SK-N-SH treated with all-trans-retinoic acid at 6 μM for 48 hours (cell line): ENCODE results near the gene FGF14.

Experiments
- ATAC-seq: fragments of 200-7000 bp; cut with Tn5 transposase; 3 replicates; pipeline ENCODE4 v1.9.1; 2020; ENCODE audit warnings: mild to moderate bottlenecking, moderate library complexity
- ARNTL ChIP-seq: fragments of 450-650 bp; formaldehyde crosslinking; IDR thresholded peaks from 2 replicates; pipeline ENCODE4 v1.5.0; 2020; ENCODE audit warnings: low read depth, mild to moderate bottlenecking, moderate library complexity, borderline replicate concordance
- BACH2 ChIP-seq: fragments of 250-450 bp; sonication (Bioruptor Pico); IDR thresholded peaks from 2 replicates; pipeline ENCODE4 v1.9.0; 2021; ENCODE audit warnings: mild to moderate bottlenecking, borderline replicate concordance
- CSDC2 ChIP-seq: fragments of 250-450 bp; sonication (Bioruptor Pico); IDR thresholded peaks from 2 replicates; pipeline ENCODE4 v1.5.0; 2020; ENCODE audit warnings: mild to moderate bottlenecking, moderate library complexity
- ESRRG ChIP-seq: fragments of 250-450 bp; sonication (Bioruptor Pico); IDR thresholded peaks from 2 replicates; pipeline ENCODE4 v1.6.1; 2021; ENCODE audit warnings: mild to moderate bottlenecking
- GLIS3 ChIP-seq: fragments of 250-450 bp; sonication (Bioruptor Pico); IDR thresholded peaks from 2 replicates; pipeline ENCODE4 v1.5.0; 2020; ENCODE audit warnings: mild to moderate bottlenecking, moderate library complexity
- ISL1 ChIP-seq: fragments of 250-450 bp; sonication (Bioruptor Pico); IDR thresholded peaks from 2 replicates; pipeline ENCODE4 v2.1.2; 2022; ENCODE audit warnings: mild to moderate bottlenecking, moderate library complexity
- OSR1 ChIP-seq: fragments of 250-450 bp; sonication (Bioruptor Pico); IDR thresholded peaks from 2 replicates; pipeline ENCODE4 v1.8.0; 2022; ENCODE audit warnings: moderate library complexity, mild to moderate bottlenecking, inconsistent platforms
- PPARA ChIP-seq: fragments of 250-450 bp; sonication (Bioruptor Pico); IDR thresholded peaks from 2 replicates; pipeline ENCODE4 v1.5.0; 2020; ENCODE audit warnings: mild to moderate bottlenecking, borderline replicate concordance
- RARB ChIP-seq: fragments of 250-450 bp; sonication (Bioruptor Pico); IDR thresholded peaks from 2 replicates; pipeline ENCODE4 v1.8.0; 2021; ENCODE audit warnings: mild to moderate bottlenecking, moderate library complexity
- SNAI2 ChIP-seq: fragments of 250-450 bp; sonication (Bioruptor Pico); IDR thresholded peaks from 2 replicates; pipeline ENCODE4 v1.5.0; 2020; ENCODE audit warnings: mild to moderate bottlenecking, moderate library complexity
- TCF4 ChIP-seq: fragments of 250-450 bp; sonication (Bioruptor Pico); IDR thresholded peaks from 2 replicates; pipeline ENCODE4 v1.8.0; 2021; ENCODE audit warnings: mild to moderate bottlenecking, moderate library complexity, borderline replicate concordance
- TOX ChIP-seq: fragments of 250-450 bp; sonication (Bioruptor Pico); IDR thresholded peaks from 2 replicates; pipeline ENCODE4 v1.8.0; 2021; ENCODE audit warnings: mild to moderate bottlenecking, moderate library complexity, borderline replicate concordance
- ZC3H10 ChIP-seq: fragments of 250-450 bp; sonication (Bioruptor Pico); IDR thresholded peaks from 2 replicates; pipeline ENCODE4 v1.5.1; 2021; ENCODE audit warnings: mild to moderate bottlenecking, moderate library complexity
- ZFP3 ChIP-seq: fragments of 250-450 bp; sonication (Bioruptor Pico); IDR thresholded peaks from 2 replicates; pipeline ENCODE4 v1.5.0; 2020; ENCODE audit warnings: mild to moderate bottlenecking, moderate library complexity
- ZFP30 ChIP-seq: fragments of 450-650 bp; formaldehyde crosslinking; IDR thresholded peaks from 2 replicates; pipeline ENCODE4 v1.5.0; 2022; ENCODE audit warnings: mild to moderate bottlenecking, moderate library complexity
- ZNF565 ChIP-seq: fragments of 450-650 bp; formaldehyde crosslinking; conservative IDR thresholded peaks from 2 replicates; pipeline ENCODE4 v1.5.0; 2020; ENCODE audit warnings: low read depth, mild to moderate bottlenecking, moderate library complexity
- ZNF70 ChIP-seq: fragments of 450-650 bp; formaldehyde crosslinking; IDR thresholded peaks from 2 replicates; pipeline ENCODE4 v1.5.0; 2020; ENCODE audit warnings: mild to moderate bottlenecking, moderate library complexity
- ZNF8 ChIP-seq: fragments of 450-650 bp; formaldehyde crosslinking; IDR thresholded peaks from 2 replicates; pipeline ENCODE4 v1.5.0; 2020; ENCODE audit warnings: mild to moderate bottlenecking, moderate library complexity
- TF ChIP-seq, protein P1 (sequence below): fragments of 250-450 bp; sonication (Bioruptor Pico); IDR thresholded peaks from 2 replicates; pipeline ENCODE4 v1.5.1; 2021; ENCODE audit warnings: mild to moderate bottlenecking, moderate library complexity
- TF ChIP-seq, protein P2 (sequence below): fragments of 250-450 bp; sonication (Bioruptor Pico); IDR thresholded peaks from 2 replicates; pipeline ENCODE4 v1.5.1; 2020; ENCODE audit warnings: low read depth, mild to moderate bottlenecking, moderate library complexity
- TF ChIP-seq, protein P3 (sequence below): fragments of 250-450 bp; sonication (Bioruptor Pico); IDR thresholded peaks from 2 replicates; pipeline ENCODE4 v1.8.0; 2020; ENCODE audit warnings: mild to moderate bottlenecking, moderate library complexity, borderline replicate concordance
- TF ChIP-seq, protein P4 (sequence below): fragments of 250-450 bp; sonication (Bioruptor Pico); IDR thresholded peaks from 2 replicates; pipeline ENCODE4 v1.5.0; 2020; ENCODE audit warnings: mild to moderate bottlenecking, moderate library complexity
- TF ChIP-seq, protein P5 (sequence below): fragments of 250-450 bp; sonication (Bioruptor Pico); IDR thresholded peaks from 2 replicates; pipeline ENCODE4 v1.8.0; 2021; ENCODE audit warnings: low read depth, mild to moderate bottlenecking, moderate library complexity, borderline replicate concordance

The FGF14 gene

DNA sequence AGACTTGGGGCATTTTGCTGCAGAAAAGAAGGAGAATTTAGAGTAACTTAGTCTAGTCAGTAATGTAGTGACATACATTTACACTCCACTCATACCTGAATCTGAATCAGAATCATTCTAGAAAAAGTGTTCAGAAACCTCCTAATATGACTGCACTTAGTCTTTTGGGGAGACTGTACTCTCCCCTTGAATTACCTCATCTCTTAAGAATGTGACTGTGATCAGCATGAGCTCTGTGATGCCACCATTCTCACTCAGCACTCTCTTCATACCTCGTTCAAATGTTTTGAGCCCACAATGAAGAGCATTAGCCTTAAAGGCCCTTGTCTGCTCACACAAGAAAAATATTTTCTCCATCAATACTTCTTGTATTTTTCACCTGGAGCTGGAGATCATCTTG is 229.4 kb downstream of the FGF14 start:
- ATAC-seq, result no peak
- TF ChIP-seq RARB (CRISPR knock-in tag), result no peak
- TF ChIP-seq ZNF565, result no peak
- TF ChIP-seq, protein P1, sequence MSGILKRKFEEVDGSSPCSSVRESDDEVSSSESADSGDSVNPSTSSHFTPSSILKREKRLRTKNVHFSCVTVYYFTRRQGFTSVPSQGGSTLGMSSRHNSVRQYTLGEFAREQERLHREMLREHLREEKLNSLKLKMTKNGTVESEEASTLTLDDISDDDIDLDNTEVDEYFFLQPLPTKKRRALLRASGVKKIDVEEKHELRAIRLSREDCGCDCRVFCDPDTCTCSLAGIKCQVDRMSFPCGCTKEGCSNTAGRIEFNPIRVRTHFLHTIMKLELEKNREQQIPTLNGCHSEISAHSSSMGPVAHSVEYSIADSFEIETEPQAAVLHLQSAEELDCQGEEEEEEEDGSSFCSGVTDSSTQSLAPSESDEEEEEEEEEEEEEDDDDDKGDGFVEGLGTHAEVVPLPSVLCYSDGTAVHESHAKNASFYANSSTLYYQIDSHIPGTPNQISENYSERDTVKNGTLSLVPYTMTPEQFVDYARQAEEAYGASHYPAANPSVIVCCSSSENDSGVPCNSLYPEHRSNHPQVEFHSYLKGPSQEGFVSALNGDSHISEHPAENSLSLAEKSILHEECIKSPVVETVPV (CRISPR knock-in tag), result no peak
- no peak for TF ChIP-seq SNAI2 (CRISPR knock-in tag)
- no peak for TF ChIP-seq BACH2
- TF ChIP-seq ZFP30, result no peak
- no peak for TF ChIP-seq CSDC2 (CRISPR knock-in tag)
- TF ChIP-seq, protein P2, sequence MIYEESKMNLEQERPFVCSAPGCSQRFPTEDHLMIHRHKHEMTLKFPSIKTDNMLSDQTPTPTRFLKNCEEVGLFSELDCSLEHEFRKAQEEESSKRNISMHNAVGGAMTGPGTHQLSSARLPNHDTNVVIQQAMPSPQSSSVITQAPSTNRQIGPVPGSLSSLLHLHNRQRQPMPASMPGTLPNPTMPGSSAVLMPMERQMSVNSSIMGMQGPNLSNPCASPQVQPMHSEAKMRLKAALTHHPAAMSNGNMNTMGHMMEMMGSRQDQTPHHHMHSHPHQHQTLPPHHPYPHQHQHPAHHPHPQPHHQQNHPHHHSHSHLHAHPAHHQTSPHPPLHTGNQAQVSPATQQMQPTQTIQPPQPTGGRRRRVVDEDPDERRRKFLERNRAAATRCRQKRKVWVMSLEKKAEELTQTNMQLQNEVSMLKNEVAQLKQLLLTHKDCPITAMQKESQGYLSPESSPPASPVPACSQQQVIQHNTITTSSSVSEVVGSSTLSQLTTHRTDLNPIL (CRISPR knock-in tag), result no peak
- TF ChIP-seq PPARA (CRISPR knock-in tag), result no peak
- TF ChIP-seq, protein P3, sequence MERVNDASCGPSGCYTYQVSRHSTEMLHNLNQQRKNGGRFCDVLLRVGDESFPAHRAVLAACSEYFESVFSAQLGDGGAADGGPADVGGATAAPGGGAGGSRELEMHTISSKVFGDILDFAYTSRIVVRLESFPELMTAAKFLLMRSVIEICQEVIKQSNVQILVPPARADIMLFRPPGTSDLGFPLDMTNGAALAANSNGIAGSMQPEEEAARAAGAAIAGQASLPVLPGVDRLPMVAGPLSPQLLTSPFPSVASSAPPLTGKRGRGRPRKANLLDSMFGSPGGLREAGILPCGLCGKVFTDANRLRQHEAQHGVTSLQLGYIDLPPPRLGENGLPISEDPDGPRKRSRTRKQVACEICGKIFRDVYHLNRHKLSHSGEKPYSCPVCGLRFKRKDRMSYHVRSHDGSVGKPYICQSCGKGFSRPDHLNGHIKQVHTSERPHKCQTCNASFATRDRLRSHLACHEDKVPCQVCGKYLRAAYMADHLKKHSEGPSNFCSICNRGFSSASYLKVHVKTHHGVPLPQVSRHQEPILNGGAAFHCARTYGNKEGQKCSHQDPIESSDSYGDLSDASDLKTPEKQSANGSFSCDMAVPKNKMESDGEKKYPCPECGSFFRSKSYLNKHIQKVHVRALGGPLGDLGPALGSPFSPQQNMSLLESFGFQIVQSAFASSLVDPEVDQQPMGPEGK (CRISPR knock-in tag), result no peak
- TF ChIP-seq ZNF70 (CRISPR knock-in tag), result no peak
- TF ChIP-seq ISL1 (CRISPR knock-in tag), result no peak
- no peak for TF ChIP-seq ZC3H10 (CRISPR knock-in tag)
- TF ChIP-seq ESRRG, result no peak
- TF ChIP-seq, protein P4, sequence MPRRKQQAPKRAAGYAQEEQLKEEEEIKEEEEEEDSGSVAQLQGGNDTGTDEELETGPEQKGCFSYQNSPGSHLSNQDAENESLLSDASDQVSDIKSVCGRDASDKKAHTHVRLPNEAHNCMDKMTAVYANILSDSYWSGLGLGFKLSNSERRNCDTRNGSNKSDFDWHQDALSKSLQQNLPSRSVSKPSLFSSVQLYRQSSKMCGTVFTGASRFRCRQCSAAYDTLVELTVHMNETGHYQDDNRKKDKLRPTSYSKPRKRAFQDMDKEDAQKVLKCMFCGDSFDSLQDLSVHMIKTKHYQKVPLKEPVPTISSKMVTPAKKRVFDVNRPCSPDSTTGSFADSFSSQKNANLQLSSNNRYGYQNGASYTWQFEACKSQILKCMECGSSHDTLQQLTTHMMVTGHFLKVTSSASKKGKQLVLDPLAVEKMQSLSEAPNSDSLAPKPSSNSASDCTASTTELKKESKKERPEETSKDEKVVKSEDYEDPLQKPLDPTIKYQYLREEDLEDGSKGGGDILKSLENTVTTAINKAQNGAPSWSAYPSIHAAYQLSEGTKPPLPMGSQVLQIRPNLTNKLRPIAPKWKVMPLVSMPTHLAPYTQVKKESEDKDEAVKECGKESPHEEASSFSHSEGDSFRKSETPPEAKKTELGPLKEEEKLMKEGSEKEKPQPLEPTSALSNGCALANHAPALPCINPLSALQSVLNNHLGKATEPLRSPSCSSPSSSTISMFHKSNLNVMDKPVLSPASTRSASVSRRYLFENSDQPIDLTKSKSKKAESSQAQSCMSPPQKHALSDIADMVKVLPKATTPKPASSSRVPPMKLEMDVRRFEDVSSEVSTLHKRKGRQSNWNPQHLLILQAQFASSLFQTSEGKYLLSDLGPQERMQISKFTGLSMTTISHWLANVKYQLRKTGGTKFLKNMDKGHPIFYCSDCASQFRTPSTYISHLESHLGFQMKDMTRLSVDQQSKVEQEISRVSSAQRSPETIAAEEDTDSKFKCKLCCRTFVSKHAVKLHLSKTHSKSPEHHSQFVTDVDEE (CRISPR knock-in tag), result no peak
- TF ChIP-seq ZNF8 (CRISPR knock-in tag), result no peak
- TF ChIP-seq OSR1 (CRISPR knock-in tag), result no peak
- no peak for TF ChIP-seq TCF4 (CRISPR knock-in tag)
- TF ChIP-seq ZFP3, result no peak
- TF ChIP-seq GLIS3 (CRISPR knock-in tag), result no peak

DNA sequence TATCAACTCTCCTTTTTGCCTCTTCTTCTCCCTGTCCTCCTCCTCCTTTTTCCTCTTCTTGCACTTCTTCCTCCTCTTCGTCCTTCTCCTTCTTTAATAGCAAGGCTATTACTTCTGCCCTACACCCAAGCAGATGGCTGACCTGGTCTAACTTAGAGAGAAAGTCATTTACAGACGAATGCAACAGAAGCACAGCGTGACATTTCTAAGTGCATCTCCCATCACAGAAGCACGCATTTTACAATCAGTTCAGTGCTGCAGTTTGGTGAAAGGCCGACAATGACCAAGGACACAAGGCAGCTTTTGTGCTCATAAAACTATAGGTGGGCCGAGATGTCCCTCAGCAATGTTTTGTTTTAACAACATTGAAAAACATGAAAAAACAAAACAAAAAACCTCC is 231.5 kb downstream of the FGF14 start:
- TF ChIP-seq OSR1 (CRISPR knock-in tag) (no peak), ZFP3 (no peak), ARNTL (CRISPR knock-in tag) (no peak), TCF4 (CRISPR knock-in tag) (no peak), ZNF565 (no peak), TOX (CRISPR knock-in tag) (no peak), ZNF70 (CRISPR knock-in tag) (no peak), SNAI2 (CRISPR knock-in tag) (no peak), BACH2 (no peak), ZNF8 (CRISPR knock-in tag) (no peak)
- ATAC-seq, result no peak

DNA sequence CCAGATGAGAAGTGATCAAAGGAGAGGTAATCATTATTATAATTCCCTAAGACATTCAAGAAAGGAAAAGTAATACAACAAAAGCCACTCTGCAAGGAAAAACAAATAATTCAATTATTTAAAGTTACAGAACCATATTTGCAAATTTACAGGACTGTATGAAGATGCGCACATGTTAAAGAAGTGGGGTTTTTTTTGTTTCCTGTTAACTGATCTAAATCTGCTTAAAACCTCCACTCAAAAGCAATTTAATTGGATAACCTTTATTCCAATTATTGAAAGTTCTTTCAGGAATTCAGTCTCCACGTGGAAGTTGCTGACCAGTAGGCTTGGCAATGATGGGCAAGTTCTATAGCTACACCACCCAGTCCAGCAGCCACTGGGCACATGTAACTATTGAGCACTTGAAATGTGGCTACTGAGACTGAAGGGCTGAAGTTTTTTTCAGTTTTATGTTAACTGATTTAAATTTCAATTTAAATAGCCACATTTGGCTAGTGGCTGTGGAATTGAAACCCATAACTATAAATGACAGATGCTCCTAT is 232.3 kb downstream of the FGF14 start:
- ATAC-seq, result no peak
- TF ChIP-seq ZC3H10 (CRISPR knock-in tag) (no peak), PPARA (CRISPR knock-in tag) (no peak), ZNF70 (CRISPR knock-in tag) (no peak), ESRRG (no peak), CSDC2 (CRISPR knock-in tag) (no peak)
- TF ChIP-seq, protein P1 (CRISPR knock-in tag), result no peak
- TF ChIP-seq, protein P5, sequence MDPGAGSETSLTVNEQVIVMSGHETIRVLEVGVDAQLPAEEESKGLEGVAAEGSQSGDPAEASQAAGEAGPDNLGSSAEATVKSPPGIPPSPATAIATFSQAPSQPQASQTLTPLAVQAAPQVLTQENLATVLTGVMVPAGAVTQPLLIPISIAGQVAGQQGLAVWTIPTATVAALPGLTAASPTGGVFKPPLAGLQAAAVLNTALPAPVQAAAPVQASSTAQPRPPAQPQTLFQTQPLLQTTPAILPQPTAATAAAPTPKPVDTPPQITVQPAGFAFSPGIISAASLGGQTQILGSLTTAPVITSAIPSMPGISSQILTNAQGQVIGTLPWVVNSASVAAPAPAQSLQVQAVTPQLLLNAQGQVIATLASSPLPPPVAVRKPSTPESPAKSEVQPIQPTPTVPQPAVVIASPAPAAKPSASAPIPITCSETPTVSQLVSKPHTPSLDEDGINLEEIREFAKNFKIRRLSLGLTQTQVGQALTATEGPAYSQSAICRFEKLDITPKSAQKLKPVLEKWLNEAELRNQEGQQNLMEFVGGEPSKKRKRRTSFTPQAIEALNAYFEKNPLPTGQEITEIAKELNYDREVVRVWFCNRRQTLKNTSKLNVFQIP (CRISPR knock-in tag), result no peak
- TF ChIP-seq, protein P4 (CRISPR knock-in tag), result no peak
